ENCODE results near the gene ZDHHC17. TPM values are rescaled to one million over a fixed set of nuclear protein-coding genes. Genes with fewer than 3 reads are reported as not detected.

The ZDHHC17 gene
- polyA plus RNA-seq, 1 of the 3 experiments (the other 2 are of a cell fraction) = 28.6 TPM

GRCh38 chr12:76719171-76720041, 44.5 kb upstream of the ZDHHC17 start (continued):
- TF ChIP-seq, protein P1, sequence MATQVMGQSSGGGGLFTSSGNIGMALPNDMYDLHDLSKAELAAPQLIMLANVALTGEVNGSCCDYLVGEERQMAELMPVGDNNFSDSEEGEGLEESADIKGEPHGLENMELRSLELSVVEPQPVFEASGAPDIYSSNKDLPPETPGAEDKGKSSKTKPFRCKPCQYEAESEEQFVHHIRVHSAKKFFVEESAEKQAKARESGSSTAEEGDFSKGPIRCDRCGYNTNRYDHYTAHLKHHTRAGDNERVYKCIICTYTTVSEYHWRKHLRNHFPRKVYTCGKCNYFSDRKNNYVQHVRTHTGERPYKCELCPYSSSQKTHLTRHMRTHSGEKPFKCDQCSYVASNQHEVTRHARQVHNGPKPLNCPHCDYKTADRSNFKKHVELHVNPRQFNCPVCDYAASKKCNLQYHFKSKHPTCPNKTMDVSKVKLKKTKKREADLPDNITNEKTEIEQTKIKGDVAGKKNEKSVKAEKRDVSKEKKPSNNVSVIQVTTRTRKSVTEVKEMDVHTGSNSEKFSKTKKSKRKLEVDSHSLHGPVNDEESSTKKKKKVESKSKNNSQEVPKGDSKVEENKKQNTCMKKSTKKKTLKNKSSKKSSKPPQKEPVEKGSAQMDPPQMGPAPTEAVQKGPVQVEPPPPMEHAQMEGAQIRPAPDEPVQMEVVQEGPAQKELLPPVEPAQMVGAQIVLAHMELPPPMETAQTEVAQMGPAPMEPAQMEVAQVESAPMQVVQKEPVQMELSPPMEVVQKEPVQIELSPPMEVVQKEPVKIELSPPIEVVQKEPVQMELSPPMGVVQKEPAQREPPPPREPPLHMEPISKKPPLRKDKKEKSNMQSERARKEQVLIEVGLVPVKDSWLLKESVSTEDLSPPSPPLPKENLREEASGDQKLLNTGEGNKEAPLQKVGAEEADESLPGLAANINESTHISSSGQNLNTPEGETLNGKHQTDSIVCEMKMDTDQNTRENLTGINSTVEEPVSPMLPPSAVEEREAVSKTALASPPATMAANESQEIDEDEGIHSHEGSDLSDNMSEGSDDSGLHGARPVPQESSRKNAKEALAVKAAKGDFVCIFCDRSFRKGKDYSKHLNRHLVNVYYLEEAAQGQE (IDR thresholded peaks at IDR 0.05; ENCODE audit: low read depth, low read length) = no peak
- TF ChIP-seq NRF1 (IDR thresholded peaks at IDR 0.05; ENCODE audit: low read depth, low read length) (no peak), TEAD4 (IDR thresholded peaks at IDR 0.05; ENCODE audit: borderline replicate concordance, insufficient read depth) (no peak), MEF2A (IDR thresholded peaks at IDR 0.05; ENCODE audit: borderline replicate concordance, low read depth) (no peak)

- H3K27ac ChIP-seq (ENCODE audit: low read depth in 2 of 2, low read length in 1 of 2) = peak overlapping the region; percentile 12 to 56; a peak in 3 of 4 replicates
- no peaks in the 10 kb centered on the region for H4K20me1 ChIP-seq (ENCODE audit: insufficient read depth)
- POLR2A ChIA-PET = no interaction called here
- no peak for TF ChIP-seq RAD21 (IDR thresholded peaks at IDR 0.05; ENCODE audit: low read length)
- peak; percentile 62 for TF ChIP-seq JUND (IDR thresholded peaks at IDR 0.05)
- TF ChIP-seq FOSL2 (IDR thresholded peaks at IDR 0.05; ENCODE audit: borderline replicate concordance, low read depth) = peak; percentile 46; the same call in 1 of the 2 replicates
- no peak for TF ChIP-seq RCOR1 (IDR thresholded peaks at IDR 0.05; ENCODE audit: low read length)
- no peak for TF ChIP-seq TAF1 (IDR thresholded peaks at IDR 0.05; ENCODE audit: borderline replicate concordance, low read depth, low read length)
- TF ChIP-seq USF1 (IDR thresholded peaks at IDR 0.05; ENCODE audit: borderline replicate concordance, low read depth) = no peak
- TF ChIP-seq, protein P2, sequence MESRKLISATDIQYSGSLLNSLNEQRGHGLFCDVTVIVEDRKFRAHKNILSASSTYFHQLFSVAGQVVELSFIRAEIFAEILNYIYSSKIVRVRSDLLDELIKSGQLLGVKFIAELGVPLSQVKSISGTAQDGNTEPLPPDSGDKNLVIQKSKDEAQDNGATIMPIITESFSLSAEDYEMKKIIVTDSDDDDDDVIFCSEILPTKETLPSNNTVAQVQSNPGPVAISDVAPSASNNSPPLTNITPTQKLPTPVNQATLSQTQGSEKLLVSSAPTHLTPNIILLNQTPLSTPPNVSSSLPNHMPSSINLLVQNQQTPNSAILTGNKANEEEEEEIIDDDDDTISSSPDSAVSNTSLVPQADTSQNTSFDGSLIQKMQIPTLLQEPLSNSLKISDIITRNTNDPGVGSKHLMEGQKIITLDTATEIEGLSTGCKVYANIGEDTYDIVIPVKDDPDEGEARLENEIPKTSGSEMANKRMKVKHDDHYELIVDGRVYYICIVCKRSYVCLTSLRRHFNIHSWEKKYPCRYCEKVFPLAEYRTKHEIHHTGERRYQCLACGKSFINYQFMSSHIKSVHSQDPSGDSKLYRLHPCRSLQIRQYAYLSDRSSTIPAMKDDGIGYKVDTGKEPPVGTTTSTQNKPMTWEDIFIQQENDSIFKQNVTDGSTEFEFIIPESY (IDR thresholded peaks at IDR 0.05; ENCODE audit: borderline replicate concordance, low read depth) = 0 out of 2 replicates have a peak, but pooled peaks have one; percentile 21
- no peak for TF ChIP-seq NRF1 (IDR thresholded peaks at IDR 0.05; ENCODE audit: low read depth, low read length)
- peak; percentile 31; the same call in 1 of the 2 replicates for TF ChIP-seq NFIC (IDR thresholded peaks at IDR 0.05; ENCODE audit: borderline replicate concordance)
- TF ChIP-seq GATA2 (CRISPR knock-in tag; IDR thresholded peaks at IDR 0.05) = no peak
- TF ChIP-seq, protein P3, sequence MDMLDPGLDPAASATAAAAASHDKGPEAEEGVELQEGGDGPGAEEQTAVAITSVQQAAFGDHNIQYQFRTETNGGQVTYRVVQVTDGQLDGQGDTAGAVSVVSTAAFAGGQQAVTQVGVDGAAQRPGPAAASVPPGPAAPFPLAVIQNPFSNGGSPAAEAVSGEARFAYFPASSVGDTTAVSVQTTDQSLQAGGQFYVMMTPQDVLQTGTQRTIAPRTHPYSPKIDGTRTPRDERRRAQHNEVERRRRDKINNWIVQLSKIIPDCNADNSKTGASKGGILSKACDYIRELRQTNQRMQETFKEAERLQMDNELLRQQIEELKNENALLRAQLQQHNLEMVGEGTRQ (IDR thresholded peaks at IDR 0.05; ENCODE audit: borderline replicate concordance, low read depth, low read length) = no peak
- no peak for TF ChIP-seq RFX5 (IDR thresholded peaks at IDR 0.05; ENCODE audit: low read length)
- TF ChIP-seq TEAD4 (IDR thresholded peaks at IDR 0.05; ENCODE audit: borderline replicate concordance, insufficient read depth) = 0 out of 2 replicates have a peak, but pooled peaks have one; percentile 57
- 0 out of 4 replicates have a peak, but pooled peaks of 1 of the 2 experiments have one; percentile 35 for TF ChIP-seq EP300 (IDR thresholded peaks at IDR 0.05; ENCODE audit: borderline replicate concordance in 1 of 2, low read depth in 1 of 2, low read length in 1 of 2)
- no peak for TF ChIP-seq MXI1 (IDR thresholded peaks at IDR 0.05; ENCODE audit: low read depth, low read length)
- no peak for TF ChIP-seq ELF1 (IDR thresholded peaks at IDR 0.05)
- TF ChIP-seq TCF12 (IDR thresholded peaks at IDR 0.05) = peak; percentile 48
- peak; percentile 83 for TF ChIP-seq MEF2A (IDR thresholded peaks at IDR 0.05; ENCODE audit: borderline replicate concordance, low read depth)
- TF ChIP-seq, protein P4, sequence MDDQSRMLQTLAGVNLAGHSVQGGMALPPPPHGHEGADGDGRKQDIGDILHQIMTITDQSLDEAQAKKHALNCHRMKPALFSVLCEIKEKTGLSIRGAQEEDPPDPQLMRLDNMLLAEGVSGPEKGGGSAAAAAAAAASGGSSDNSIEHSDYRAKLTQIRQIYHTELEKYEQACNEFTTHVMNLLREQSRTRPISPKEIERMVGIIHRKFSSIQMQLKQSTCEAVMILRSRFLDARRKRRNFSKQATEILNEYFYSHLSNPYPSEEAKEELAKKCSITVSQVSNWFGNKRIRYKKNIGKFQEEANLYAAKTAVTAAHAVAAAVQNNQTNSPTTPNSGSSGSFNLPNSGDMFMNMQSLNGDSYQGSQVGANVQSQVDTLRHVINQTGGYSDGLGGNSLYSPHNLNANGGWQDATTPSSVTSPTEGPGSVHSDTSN (IDR thresholded peaks at IDR 0.05) = peak; percentile 65
- TF ChIP-seq CHD2 (IDR thresholded peaks at IDR 0.05; ENCODE audit: low read length, partially characterized antibody) = no peak
- H3K79me2 ChIP-seq (ENCODE audit: insufficient read depth) = no peaks in the 10 kb centered on the region
- peaks cover 14% of the 10 kb centered on the region for H3F3A ChIP-seq (replicated peaks; ENCODE audit: insufficient read depth)
- no peak for DNase-seq
- peak overlapping the region; percentile 1; the same call in 1 of the 2 replicates for H3K4me2 ChIP-seq
- H3K9me2 ChIP-seq = no peaks in the 10 kb centered on the region
- no peak overlapping the region for H2AFZ ChIP-seq (ENCODE audit: low read depth)
- no peaks in the 10 kb centered on the region for H3K9me3 ChIP-seq
- no peaks in the 10 kb centered on the region for H3K36me3 ChIP-seq (replicated peaks in 1 of 2; ENCODE audit: control insufficient read depth in 1 of 2, insufficient read depth in 2 of 2, low read length in 1 of 2)
- H3K9ac ChIP-seq = no peak overlapping the region; the same call in 1 of the 2 replicates
- H3K27me3 ChIP-seq (ENCODE audit: insufficient read depth) = no peaks in the 10 kb centered on the region
- 30% methylated on average over 2 of the region's 2 CpGs for WGBS (ENCODE audit: low lambda C conversion rate)
- H3K4me1 ChIP-seq (ENCODE audit: control insufficient read depth in 1 of 2, insufficient read depth in 2 of 2, low read depth in 1 of 2, low read length in 1 of 2) = peaks cover 2 to 33% of the 10 kb centered on the region in 2 experiments; a peak in 2 of 4 replicates
- CTCF ChIA-PET = no interaction called here
- H3K4me3 ChIP-seq (ENCODE audit: low read depth in 2 of 2, low read length in 1 of 2) = no peak overlapping the region
Measured at GRCh38 chr12:76720068-76720467, 43.8 kb upstream of the ZDHHC17 start.

Data from SK-N-SH (cell line).